K562 (cell line): ENCODE measurements around the gene PRKCE.

ENCODE experiments used
- CBFB ChIP-seq: sonication (generic); formaldehyde crosslinking; IDR thresholded peaks from 2 replicates; pipeline ENCODE4 v1.4.0; 2020; ENCODE audit warnings: mild to moderate bottlenecking, missing genetic modification reagents
- CGGBP1 ChIP-seq: fragments of 250-450 bp; sonication (Bioruptor Pico); IDR thresholded peaks from 2 replicates; pipeline ENCODE4 v1.9.0; 2021; ENCODE audit warnings: mild to moderate bottlenecking
- CTCF ChIP-seq, 3 experiments: IDR thresholded peaks in 2 of 3; conservative IDR thresholded peaks in 1 of 3; 2 replicates each; pipeline ENCODE4 v1.5.1; 2011 to 2012; ENCODE audit warnings: low read length in 3 of 3, mild to moderate bottlenecking in 3 of 3, control low read depth in 2 of 3, improper control_type of control experiment in 1 of 3, inconsistent platforms in 1 of 3, low read depth in 1 of 3, mixed read lengths in 1 of 3, moderate library complexity in 1 of 3; ENCODE audit not compliant: insufficient read depth in 2 of 3
- GABPA ChIP-seq: fragments of 200-800 bp; sonication (Bioruptor generic); conservative IDR thresholded peaks from 2 replicates; pipeline ENCODE4 v1.6.1; 2016; ENCODE audit warnings: low read depth, missing genetic modification characterization, missing compliant biosample characterization
- KDM4B ChIP-seq, 2 experiments: fragments of 450-650 bp in 1 of 2; sonication (generic) in 1 of 2; IDR thresholded peaks; 2 replicates each; pipeline ENCODE4 v1.6.1; 2016 to 2017; ENCODE audit warnings: borderline replicate concordance in 2 of 2, antibody characterized with exemption in 1 of 2, low read depth in 1 of 2, mild to moderate bottlenecking in 1 of 2
- MYC ChIP-seq, 2 experiments: fragments of 250-450 bp in 1 of 2; sonication (Bioruptor Pico) in 1 of 2; IDR thresholded peaks; 2 replicates each; pipeline versions ENCODE4 v1.5.1 to v1.6.1; 2012 to 2021; ENCODE audit warnings: low read depth in 2 of 2, borderline replicate concordance in 1 of 2, improper control_type of control experiment in 1 of 2, low read length in 1 of 2, mild to moderate bottlenecking in 1 of 2, moderate library complexity in 1 of 2
- ZNF280B ChIP-seq: fragments of 250-450 bp; sonication (Bioruptor Pico); IDR thresholded peaks from 2 replicates; pipeline ENCODE4 v1.5.1; 2021; ENCODE audit warnings: mild to moderate bottlenecking

- no peak for TF ChIP-seq CGGBP1 (CRISPR knock-in tag)
- TF ChIP-seq KDM4B (IDR thresholded peaks at IDR 0.05; ENCODE audit: borderline replicate concordance in 2 of 2, low read depth in 1 of 2): no peak
- TF ChIP-seq GABPA (tag): no peak
- TF ChIP-seq CTCF (IDR thresholded peaks at IDR 0.05 in 2 of 3, conservative IDR thresholded peaks at IDR 0.05 in 1 of 3; ENCODE audit: insufficient read depth in 2 of 3, low read depth in 1 of 3, low read length in 3 of 3): no peak; a peak in 1 of 6 replicates
- no peak for TF ChIP-seq MYC (IDR thresholded peaks at IDR 0.05; ENCODE audit: low read depth, low read length)
- no peak for TF ChIP-seq MYC (CRISPR knock-in tag; IDR thresholded peaks at IDR 0.05; ENCODE audit: borderline replicate concordance, low read depth)
- TF ChIP-seq ZNF280B: no peak
- no peak for TF ChIP-seq CBFB (CRISPR knock-in tag)
These were observed 61.1 kb downstream of the PRKCE start for GRCh38 chr2:45712570-45712969.
